H1 (cell line): ENCODE measurements around the gene COL4A1. TPM values are rescaled to one million over a fixed set of nuclear protein-coding genes. Genes with fewer than 3 reads are reported as not detected.

Source experiments
- CTCF ChIA-PET: fragments of 300-600 bp; sonication (Branson Sonifier 250); formaldehyde crosslinking; loops from one replicate; lab custom pipeline; 2021; ENCODE audit not compliant: partially characterized antibody; lab: Charles Lee
- POLR2A ChIA-PET: fragments of 300-600 bp; sonication (Branson Sonifier 250); formaldehyde crosslinking; loops from one replicate; lab custom pipeline; 2021; ENCODE audit warnings: inconsistent platforms; ENCODE audit not compliant: partially characterized antibody; lab: Charles Lee
- DNase-seq, 2 experiments: peaks; one replicate each; pipeline versions ENCODE4 v3.0.0 to v3.0.0-alpha.2; 2010 to 2022; ENCODE audit warnings: low spot score in 2 of 2, low read depth in 1 of 2, mixed read lengths in 1 of 2
- FAIRE-seq: peaks from 2 replicates; lab custom pipeline; 2011; peaks lifted over from hg19 to GRCh38; lab: Jason Lieb, UNC
- H2AFZ ChIP-seq: 2 replicates; pipeline ENCODE4 v1.8.1; 2012; ENCODE audit warnings: low read length, inconsistent platforms
- H2AK5ac ChIP-seq: 2 replicates; pipeline ENCODE4 v1.6.1; 2013; ENCODE audit warnings: low read depth, low read length
- H2BK120ac ChIP-seq: replicated peaks from 2 replicates; pipeline ENCODE3; 2013; ENCODE audit warnings: low read depth, low read length, inconsistent platforms
- H2BK12ac ChIP-seq: 2 replicates; pipeline ENCODE4 v1.6.1; 2013; ENCODE audit warnings: low read depth, low read length
- H2BK15ac ChIP-seq: 2 replicates; pipeline ENCODE4 v1.6.1; 2013; ENCODE audit warnings: low read length
- H2BK20ac ChIP-seq: 2 replicates; pipeline ENCODE4 v1.6.1; 2013; ENCODE audit warnings: low read length
- H2BK5ac ChIP-seq: 2 replicates; pipeline ENCODE4 v1.6.1; 2013; ENCODE audit warnings: low read depth, low read length
- H3K14ac ChIP-seq: 2 replicates; pipeline ENCODE4 v1.6.1; 2013; ENCODE audit warnings: inconsistent platforms; ENCODE audit not compliant: insufficient read length
- H3K18ac ChIP-seq: 2 replicates; pipeline ENCODE4 v1.6.1; 2013; ENCODE audit warnings: low read length; ENCODE audit errors: extremely low read depth
- H3K23ac ChIP-seq: 2 replicates; pipeline ENCODE4 v1.6.1; 2013; ENCODE audit warnings: inconsistent platforms; ENCODE audit not compliant: insufficient read length
- H3K23me2 ChIP-seq: 2 replicates; pipeline ENCODE4 v1.6.1; 2013; ENCODE audit warnings: low read depth, low read length
- H3K27ac ChIP-seq: 2 replicates; pipeline ENCODE4 v1.6.1; 2011; ENCODE audit warnings: low read depth, low read length, inconsistent platforms
- H3K27me3 ChIP-seq, 4 experiments: replicated peaks in 1 of 4; 1 replicate in 1 of 4; 2 replicates in 3 of 4; pipeline versions ENCODE4 v1.6.1 to v1.8.1; 2011 to 2013; ENCODE audit warnings: low read length in 3 of 4, mild to moderate bottlenecking in 3 of 4, inconsistent platforms in 2 of 4, mixed read lengths in 2 of 4, moderate library complexity in 1 of 4; ENCODE audit not compliant: control insufficient read depth in 3 of 4, insufficient read depth in 3 of 4; ENCODE audit errors: extremely low read depth in 1 of 4
- H3K36me3 ChIP-seq, 4 experiments: 2 replicates each; pipeline versions ENCODE4 v1.6.1 to v1.8.1; 2011 to 2013; ENCODE audit warnings: mild to moderate bottlenecking in 4 of 4, low read length in 3 of 4, moderate library complexity in 2 of 4, control low read depth in 1 of 4, inconsistent platforms in 1 of 4; ENCODE audit not compliant: insufficient read depth in 4 of 4, control insufficient read depth in 2 of 4
- H3K4ac ChIP-seq: replicated peaks from 2 replicates; pipeline ENCODE3; 2013; ENCODE audit warnings: low read length, low read depth, mixed read lengths, inconsistent platforms; ENCODE audit not compliant: insufficient read length
- H3K4me1 ChIP-seq, 4 experiments: replicated peaks in 1 of 4; 1 replicate in 1 of 4; 2 replicates in 3 of 4; pipeline versions ENCODE4 v1.6.1 to v1.8.1; 2011 to 2013; ENCODE audit warnings: low read length in 3 of 4, inconsistent platforms in 2 of 4, mixed read lengths in 1 of 4; ENCODE audit not compliant: insufficient read depth in 4 of 4, control insufficient read depth in 3 of 4
- H3K4me2 ChIP-seq, 2 experiments: 2 replicates each; pipeline versions ENCODE4 v1.6.1 to v1.8.1; 2011 to 2013; ENCODE audit warnings: low read depth in 2 of 2, low read length in 2 of 2, control low read depth in 1 of 2, inconsistent platforms in 1 of 2, mild to moderate bottlenecking in 1 of 2; ENCODE audit not compliant: insufficient read depth in 1 of 2
- H3K4me3 ChIP-seq, 4 experiments: fragments of 200-600, 300-600 bp in 1 of 4; sonication (generic), shearing (Covaris generic), sonication (Bioruptor Twin) in 1 of 4; 2 replicates each; pipeline versions ENCODE4 v1.5.1 to v1.8.1; 2011 to 2016; ENCODE audit warnings: low read length in 4 of 4, low read depth in 3 of 4, control low read depth in 2 of 4, inconsistent platforms in 2 of 4, mild to moderate bottlenecking in 2 of 4, mixed read lengths in 1 of 4, moderate library complexity in 1 of 4; ENCODE audit not compliant: insufficient read depth in 2 of 4; ENCODE audit errors: extremely low read depth in 1 of 4
- H3K56ac ChIP-seq: replicated peaks from 2 replicates; pipeline ENCODE3; 2013; ENCODE audit warnings: low read depth, mild to moderate bottlenecking, mixed read lengths, low read length, inconsistent platforms; ENCODE audit not compliant: insufficient read length
- H3K79me1 ChIP-seq: 2 replicates; pipeline ENCODE4 v1.6.1; 2013; ENCODE audit warnings: low read depth, low read length, control low read depth
- H3K79me2 ChIP-seq, 2 experiments: 2 replicates each; pipeline versions ENCODE4 v1.6.1 to v1.8.1; 2012 to 2013; ENCODE audit warnings: low read length in 2 of 2, mild to moderate bottlenecking in 2 of 2, inconsistent platforms in 1 of 2; ENCODE audit not compliant: insufficient read depth in 2 of 2, control insufficient read depth in 1 of 2
- H3K9ac ChIP-seq, 4 experiments: replicated peaks in 1 of 4; 1 replicate in 1 of 4; 2 replicates in 3 of 4; pipeline versions ENCODE4 v1.6.1 to v1.8.1; 2011 to 2013; ENCODE audit warnings: low read depth in 3 of 4, low read length in 3 of 4, control low read depth in 2 of 4, mild to moderate bottlenecking in 2 of 4, moderate library complexity in 2 of 4, inconsistent platforms in 1 of 4; ENCODE audit errors: extremely low read depth in 1 of 4
- H3K9me3 ChIP-seq, 2 experiments: 2 replicates each; pipeline versions ENCODE4 v1.6.1 to v1.8.1; 2012 to 2013; ENCODE audit warnings: mild to moderate bottlenecking in 2 of 2, moderate library complexity in 2 of 2, control low read depth in 1 of 2, inconsistent platforms in 1 of 2, low read depth in 1 of 2, low read length in 1 of 2, mixed read lengths in 1 of 2; ENCODE audit not compliant: insufficient read depth in 2 of 2
- H4K20me1 ChIP-seq, 2 experiments: replicated peaks in 1 of 2; 2 replicates each; pipeline versions ENCODE3 to v1.8.1; 2011 to 2013; ENCODE audit warnings: inconsistent platforms in 2 of 2, low read length in 2 of 2, mild to moderate bottlenecking in 1 of 2; ENCODE audit not compliant: insufficient read depth in 2 of 2, control insufficient read depth in 1 of 2
- H4K5ac ChIP-seq: 2 replicates; pipeline ENCODE4 v1.6.1; 2013; ENCODE audit warnings: low read length, low read depth, mixed read lengths, inconsistent platforms; ENCODE audit not compliant: insufficient read length
- H4K8ac ChIP-seq: 2 replicates; pipeline ENCODE4 v1.8.0; 2013; ENCODE audit warnings: mild to moderate bottlenecking, moderate library complexity, low read length, inconsistent platforms; ENCODE audit not compliant: insufficient read depth; ENCODE audit errors: extremely low read depth
- H4K91ac ChIP-seq: replicated peaks from 2 replicates; pipeline ENCODE3; 2013; ENCODE audit warnings: low read length, mixed read lengths, inconsistent platforms; ENCODE audit not compliant: insufficient read length
- ATF2 ChIP-seq: IDR thresholded peaks from 2 replicates; pipeline ENCODE4 v1.6.1; 2012; ENCODE audit warnings: low read length, inconsistent platforms
- CBX5 ChIP-seq: fragments of 300-800, 300-1000 bp; sonication (generic); IDR thresholded peaks from 2 replicates; pipeline ENCODE4 v1.7.1; 2016; ENCODE audit warnings: antibody characterized with exemption, low read length, low read depth
- HDAC6 ChIP-seq: IDR thresholded peaks from one replicate; pipeline ENCODE4 v1.7.1; 2012; ENCODE audit warnings: low read depth, mild to moderate bottlenecking, inconsistent platforms, low read length, moderate library complexity
- JUN ChIP-seq: IDR thresholded peaks from 2 replicates; pipeline ENCODE4 v1.6.1; 2011; ENCODE audit warnings: low read depth, mild to moderate bottlenecking, improper control_type of control experiment, low read length
- KDM5A ChIP-seq: fragments of 200-600 bp; IDR thresholded peaks from 2 replicates; pipeline ENCODE4 v1.7.1; 2012; ENCODE audit warnings: mild to moderate bottlenecking, low read length, inconsistent platforms, mixed read lengths
- MAX ChIP-seq: IDR thresholded peaks from 2 replicates; pipeline ENCODE4 v1.6.1; 2012; ENCODE audit warnings: inconsistent platforms
- NRF1 ChIP-seq: IDR thresholded peaks from 2 replicates; pipeline ENCODE4 v1.6.1; 2011; ENCODE audit warnings: mild to moderate bottlenecking, low read depth, low read length, improper control_type of control experiment
- PHF8 ChIP-seq: fragments of 200-600 bp; sonication (generic); conservative IDR thresholded peaks from 2 replicates; pipeline ENCODE4 v1.7.1; 2012; ENCODE audit warnings: low read depth, mild to moderate bottlenecking, inconsistent platforms, low read length, moderate library complexity
- SIRT6 ChIP-seq: IDR thresholded peaks from one replicate; pipeline ENCODE4 v1.7.1; 2012; ENCODE audit warnings: low read length, inconsistent platforms
- SP1 ChIP-seq: IDR thresholded peaks from 2 replicates; pipeline ENCODE4 v1.6.1; 2011; ENCODE audit warnings: low read depth, low read length
- SUZ12 ChIP-seq: fragments of 200-600 bp; sonication (generic); IDR thresholded peaks from 2 replicates; pipeline ENCODE4 v1.6.1; 2012; ENCODE audit warnings: mild to moderate bottlenecking, inconsistent platforms, low read length, moderate library complexity, mixed read lengths
- ZNF274 ChIP-seq: IDR thresholded peaks from 2 replicates; pipeline ENCODE4 v1.7.0; 2012; ENCODE audit warnings: low read length, borderline replicate concordance; ENCODE audit errors: extremely low read depth
- WGBS, 2 experiments: shearing (Covaris generic) in 1 of 2; methylation state at CpG; one replicate each; pipeline versions ENCODE4 v1.1.6 to v1.1.7; 2013 to 2015; ENCODE audit warnings: low lambda C conversion rate in 2 of 2, mixed read lengths in 2 of 2, inconsistent platforms in 1 of 2, low coverage in 1 of 2, missing lambda C conversion rate in 1 of 2; ENCODE audit not compliant: insufficient replicate concordance in 2 of 2, insufficient coverage in 1 of 2, insufficient read length in 1 of 2; ENCODE audit errors: extremely low coverage in 1 of 2, missing lambda C conversion rate in 1 of 2; 5-methylcytosine and 5-hydroxymethylcytosine counted together
- polyA plus RNA-seq, 7 experiments: library from polyadenylated mRNA; depleted of rRNA in 3 of 7; stranded (reverse) in 5 of 7; unstranded in 2 of 7; fragments of >200 nt in 5 of 7; fragments of 200-250 nt in 2 of 7; gene quantifications; 1 replicate in 5 of 7; 2 replicates in 1 of 7; 4 replicates in 1 of 7; pipeline versions ENCODE4 v1.2.1 to v1.2.3, GENCODE V29; 2011 to 2013; ENCODE audit warnings: missing spikeins in 2 of 7, mixed read lengths in 2 of 7
- total RNA-seq: library from RNA; stranded (reverse); fragmentation: NEBNext Ultra II Directional; extraction: Animal tissue kit (Norgen Biotek cat#: 25700); gene quantifications from 2 replicates; pipeline ENCODE4 v1.2.1, GENCODE V29; 2021

Gene COL4A1
- total and polyA plus RNA-seq, 2 of the 8 experiments (the other 6 are each of a cell fraction or from before 2014, with no cell fraction given): 30.7 to 82.0 TPM

GRCh38 chr13:110316196-110316595, 9.2 kb upstream of the COL4A1 start:
- Histone ChIP-seq H4K20me1 (peaks cover 5 to 17% of the 10 kb centered on the region in 2 experiments), H3K9me3 (no peaks in the 10 kb centered on the region), H2BK20ac (no peak overlapping the region), H2AFZ (no peak overlapping the region), H3K18ac (no peak overlapping the region), H3K27ac (no peak overlapping the region), H2AK5ac (no peak overlapping the region), H3K4ac (no peak overlapping the region), H2BK120ac (no peak overlapping the region), H3K4me1 (peaks cover 0 to 3% (median 0%) of the 10 kb centered on the region in 4 experiments; a peak in 2 of 7 replicates), H4K5ac (no peak overlapping the region), H3K56ac (no peak overlapping the region), H3K36me3 (peaks cover under 1 to 10% (median 4%) of the 10 kb centered on the region in 4 experiments; a peak in 4 of 8 replicates), H3K23me2 (peaks cover 5% of the 10 kb centered on the region; the same call in 1 of the 2 replicates), H3K79me2 (peaks cover 5 to 18% of the 10 kb centered on the region in 2 experiments; a peak in 3 of 4 replicates), H2BK15ac (no peak overlapping the region), H3K14ac (no peak overlapping the region), H3K23ac (no peak overlapping the region), H3K4me2 (no peak overlapping the region), H2BK5ac (no peak overlapping the region), H3K9ac (no peak overlapping the region), H4K8ac (no peak overlapping the region), H2BK12ac (no peak overlapping the region), H3K4me3 (no peak overlapping the region), H4K91ac (no peak overlapping the region), H3K27me3 (no peaks in the 10 kb centered on the region), H3K79me1 (peaks cover 8% of the 10 kb centered on the region)
- ChIA-PET CTCF (interaction anchor here (1.0 to 1.5 kb wide), 2 partner anchors 8 to 94 kb away, joined by 3 to 9 read pairs; no protein-coding TSS in a partner anchor), POLR2A (no interaction called here)
- FAIRE-seq: no peak
- 96% methylated on average over 10 of the region's 10 CpGs; no CpG with 5 or more reads in 1 of the 2 experiments for WGBS, 2 experiments
- DNase-seq: no peak
- TF ChIP-seq ATF2: no peak
- no peak for TF ChIP-seq CBX5
- no peak for TF ChIP-seq MAX
- TF ChIP-seq NRF1: no peak
- no peak for TF ChIP-seq SUZ12
- TF ChIP-seq KDM5A: no peak
- no peak for TF ChIP-seq JUN
- no peak for TF ChIP-seq SIRT6
- no peak for TF ChIP-seq HDAC6
- no peak for TF ChIP-seq ZNF274
- TF ChIP-seq PHF8: no peak
- TF ChIP-seq SP1: no peak
